Upper lobe of right lung (tissue), 1 donor: Measurements from ENCODE around the gene ADAMTS2. TPM values are rescaled to one million over a fixed set of nuclear protein-coding genes. Genes with fewer than 3 reads are reported as not detected.

Experiments used
- ATAC-seq: fragments of 200-7000 bp; cut with Tn5 transposase; one replicate; pipeline ENCODE4 v1.9.1; 2020; ENCODE audit warnings: mild to moderate bottlenecking, moderate library complexity
- DNase-seq: peaks from one replicate; pipeline ENCODE4 v3.0.0-alpha.2; 2020
- H3K27ac ChIP-seq: fragments of 200-600 bp; one replicate; pipeline ENCODE4 v1.8.0; 2022
- H3K27me3 ChIP-seq: fragments of 200-600 bp; one replicate; pipeline ENCODE4 v1.8.0; 2022; ENCODE audit warnings: mild to moderate bottlenecking
- H3K36me3 ChIP-seq: fragments of 200-600 bp; one replicate; pipeline ENCODE4 v1.8.0; 2022
- H3K4me1 ChIP-seq: fragments of 200-600 bp; one replicate; pipeline ENCODE4 v1.8.0; 2022
- H3K4me3 ChIP-seq: fragments of 200-600 bp; one replicate; pipeline ENCODE4 v1.8.0; 2022; ENCODE audit warnings: mild to moderate bottlenecking
- H3K9me3 ChIP-seq: fragments of 200-600 bp; one replicate; pipeline ENCODE4 v1.8.0; 2022
- intact Hi-C: fragments of 100-400 bp; cut with DNase I; formaldehyde crosslinking; loops from one replicate; pipeline ENCODE4 v1.11.0; 2022
- total RNA-seq: library from RNA; stranded (reverse); fragmentation: NEBNext Ultra II Directional; extraction: Animal tissue kit (Norgen Biotek cat#: 25700); gene quantifications from one replicate; pipeline ENCODE4 v1.2.1, GENCODE V29; 2021
- TF ChIP-seq, protein P1 (sequence below): fragments of 200-600 bp; IDR thresholded peaks from one replicate; pipeline ENCODE4 v1.8.0; 2022; ENCODE audit warnings: antibody characterized with exemption
- donor health status: DM: no; HTN: yes; CAD: no; lungs with severe emphysema.

The ADAMTS2 gene
- total RNA-seq, 1 donor from 2014 or later, result 16.4 TPM

GRCh38 chr5:179361037-179361603 lies 15.9 kb upstream of the ADAMTS2 start:
- no peaks in the 10 kb centered on the region for H3K9me3 ChIP-seq
- ATAC-seq (no peak), DNase-seq (no peak)
- intact Hi-C loops, result no loop called here
- H3K36me3 ChIP-seq, result no peaks in the 10 kb centered on the region
- TF ChIP-seq, protein P1, sequence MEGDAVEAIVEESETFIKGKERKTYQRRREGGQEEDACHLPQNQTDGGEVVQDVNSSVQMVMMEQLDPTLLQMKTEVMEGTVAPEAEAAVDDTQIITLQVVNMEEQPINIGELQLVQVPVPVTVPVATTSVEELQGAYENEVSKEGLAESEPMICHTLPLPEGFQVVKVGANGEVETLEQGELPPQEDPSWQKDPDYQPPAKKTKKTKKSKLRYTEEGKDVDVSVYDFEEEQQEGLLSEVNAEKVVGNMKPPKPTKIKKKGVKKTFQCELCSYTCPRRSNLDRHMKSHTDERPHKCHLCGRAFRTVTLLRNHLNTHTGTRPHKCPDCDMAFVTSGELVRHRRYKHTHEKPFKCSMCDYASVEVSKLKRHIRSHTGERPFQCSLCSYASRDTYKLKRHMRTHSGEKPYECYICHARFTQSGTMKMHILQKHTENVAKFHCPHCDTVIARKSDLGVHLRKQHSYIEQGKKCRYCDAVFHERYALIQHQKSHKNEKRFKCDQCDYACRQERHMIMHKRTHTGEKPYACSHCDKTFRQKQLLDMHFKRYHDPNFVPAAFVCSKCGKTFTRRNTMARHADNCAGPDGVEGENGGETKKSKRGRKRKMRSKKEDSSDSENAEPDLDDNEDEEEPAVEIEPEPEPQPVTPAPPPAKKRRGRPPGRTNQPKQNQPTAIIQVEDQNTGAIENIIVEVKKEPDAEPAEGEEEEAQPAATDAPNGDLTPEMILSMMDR, result no peak
- no peaks in the 10 kb centered on the region for H3K27me3 ChIP-seq
- no peak overlapping the region for H3K4me3 ChIP-seq
- H3K4me1 ChIP-seq, result no peaks in the 10 kb centered on the region
- no peak overlapping the region for H3K27ac ChIP-seq

DNA sequence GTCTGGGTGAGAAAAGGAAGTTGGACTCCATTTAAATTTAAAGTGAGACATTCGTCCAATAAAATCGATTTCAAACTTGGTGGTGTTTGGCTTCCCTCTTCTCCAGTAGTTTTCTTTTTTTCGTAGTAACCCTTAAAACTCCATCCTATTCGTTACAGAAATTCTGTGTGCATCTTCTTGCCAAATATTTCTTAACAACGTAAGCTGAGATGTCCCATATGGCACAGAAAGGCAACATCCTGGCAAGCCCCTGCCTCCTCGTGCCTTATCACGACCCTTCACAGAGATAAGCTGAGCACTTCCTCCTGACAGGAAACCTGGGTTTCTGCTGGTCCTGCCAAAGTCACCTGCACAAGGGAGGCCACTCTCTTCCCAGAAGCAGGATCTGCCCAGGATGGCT lies 11.8 kb upstream of the ADAMTS2 start:
- no peak for DNase-seq
- Histone ChIP-seq H3K4me3 (no peak overlapping the region), H3K27me3 (no peaks in the 10 kb centered on the region), H3K36me3 (no peaks in the 10 kb centered on the region), H3K27ac (peak overlapping the region; percentile 75), H3K4me1 (no peaks in the 10 kb centered on the region), H3K9me3 (no peaks in the 10 kb centered on the region)
- TF ChIP-seq, protein P1, result no peak
- intact Hi-C loops, result no loop called here
- no peak for ATAC-seq

DNA sequence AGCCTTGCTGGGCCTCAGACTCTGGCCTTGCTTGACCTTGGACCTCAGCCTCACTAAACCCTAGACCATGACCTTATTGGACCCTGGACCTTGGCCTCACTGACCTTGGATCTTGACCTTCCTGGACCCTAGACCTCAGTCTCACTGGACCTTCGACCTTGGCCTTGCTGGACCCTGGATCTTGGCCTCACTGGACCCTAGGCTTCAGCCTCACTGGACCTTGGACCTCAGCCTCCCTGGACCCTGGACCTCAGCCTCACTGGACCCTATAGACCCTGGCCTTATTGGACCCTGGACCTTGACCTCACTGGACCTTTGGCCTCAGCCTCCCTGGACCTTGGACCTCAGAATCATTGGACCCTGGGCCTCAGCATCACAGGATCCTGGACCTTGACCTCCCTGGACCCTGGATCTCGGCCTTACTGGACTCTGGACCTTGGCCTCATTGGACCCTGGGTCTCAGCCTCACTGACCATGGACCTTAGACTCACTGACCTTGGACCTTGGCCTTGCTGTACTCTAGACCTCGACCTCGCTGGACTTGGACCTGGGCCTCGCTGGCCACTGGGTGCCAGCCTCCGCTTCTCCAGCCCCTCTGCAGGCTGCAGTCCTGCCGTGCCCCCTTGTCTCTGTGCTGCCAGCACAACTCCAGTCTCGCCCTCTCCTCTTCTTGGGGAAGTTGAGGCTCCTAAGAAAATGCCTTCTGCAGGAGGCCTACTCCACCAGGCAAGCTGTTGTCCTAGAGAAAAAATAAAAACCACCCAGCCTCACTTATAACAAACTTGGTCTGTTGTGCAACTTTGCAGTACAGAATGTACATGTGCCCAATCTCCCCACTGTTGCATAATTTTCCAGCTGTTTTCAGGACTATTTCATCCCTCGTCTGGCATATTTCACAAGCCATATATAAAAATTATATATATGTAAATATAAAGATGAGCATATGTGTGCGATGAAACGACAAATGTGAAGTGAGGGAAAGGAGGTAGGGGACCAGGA lies 11.0 kb upstream of the ADAMTS2 start:
- no peak overlapping the region for H3K4me3 ChIP-seq
- intact Hi-C loops, result no loop called here
- TF ChIP-seq, protein P1, result no peak
- H3K36me3 ChIP-seq, result no peaks in the 10 kb centered on the region
- H3K4me1 ChIP-seq, result no peaks in the 10 kb centered on the region
- no peak for ATAC-seq
- no peaks in the 10 kb centered on the region for H3K27me3 ChIP-seq
- H3K27ac ChIP-seq, result peak overlapping the region; percentile 75
- DNase-seq, result no peak
- no peaks in the 10 kb centered on the region for H3K9me3 ChIP-seq

- TF ChIP-seq, protein P1, result no peak
Measured at GRCh38 chr5:179354305-179354882, 9.1 kb upstream of the ADAMTS2 start.

DNA sequence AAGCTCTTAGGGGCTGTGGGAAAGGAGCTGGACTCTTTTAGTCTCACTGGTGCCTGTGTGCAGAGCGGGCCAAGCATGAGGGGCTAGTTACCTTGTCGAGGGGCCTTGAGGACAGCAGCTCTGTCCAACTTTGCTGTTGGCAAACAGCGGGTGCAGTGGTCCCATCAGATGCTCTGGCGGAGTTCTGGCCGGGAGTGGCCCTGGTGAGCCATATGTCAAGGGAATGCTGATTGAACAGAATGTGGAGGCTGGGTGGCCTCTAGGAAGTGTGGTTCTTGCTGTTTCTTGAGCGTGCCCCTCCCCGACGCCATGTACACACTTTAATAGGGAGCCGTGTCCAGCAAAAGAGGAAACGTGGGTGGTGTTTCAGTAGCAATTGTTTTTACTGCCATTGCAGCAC lies 3.6 kb upstream of the ADAMTS2 start:
- intact Hi-C loops, result no loop called here

More at GRCh38 chr5:179354305-179354882, 9.1 kb upstream of the ADAMTS2 start:
- Histone ChIP-seq H3K27me3 (peaks cover 3% of the 10 kb centered on the region), H3K36me3 (no peaks in the 10 kb centered on the region), H3K9me3 (no peaks in the 10 kb centered on the region), H3K4me3 (no peak overlapping the region), H3K4me1 (no peaks in the 10 kb centered on the region), H3K27ac (no peak overlapping the region)
- DNase-seq, result no peak
- intact Hi-C loops, result no loop called here
- no peak for ATAC-seq

More for the DNA sequence above, 3.6 kb upstream of the ADAMTS2 start:
- Histone ChIP-seq H3K36me3 (no peaks in the 10 kb centered on the region), H3K9me3 (no peaks in the 10 kb centered on the region), H3K27ac (no peak overlapping the region), H3K4me1 (peaks cover 5% of the 10 kb centered on the region), H3K27me3 (peaks cover 30% of the 10 kb centered on the region), H3K4me3 (no peak overlapping the region)
- DNase-seq (no peak), ATAC-seq (no peak)
- TF ChIP-seq, protein P1, result no peak
